A673 (cell line): ENCODE data around the gene ANXA5.

Experiments used
- CTCF ChIP-seq: fragments of 300-800, 200-600 bp; sonication (generic); conservative IDR thresholded peaks from 2 replicates; pipeline ENCODE4 v1.5.1; 2017; ENCODE audit warnings: low read depth, mild to moderate bottlenecking, antibody characterized with exemption, low read length, moderate library complexity, mixed read lengths
- EZH2 ChIP-seq: fragments of 200-600 bp; sonication (generic); IDR thresholded peaks from 2 replicates; pipeline ENCODE4 v1.6.1; 2017; ENCODE audit warnings: borderline replicate concordance, low read depth, mild to moderate bottlenecking, mixed read lengths, antibody characterized with exemption, low read length; ENCODE audit not compliant: poor library complexity, severe bottlenecking

DNA sequence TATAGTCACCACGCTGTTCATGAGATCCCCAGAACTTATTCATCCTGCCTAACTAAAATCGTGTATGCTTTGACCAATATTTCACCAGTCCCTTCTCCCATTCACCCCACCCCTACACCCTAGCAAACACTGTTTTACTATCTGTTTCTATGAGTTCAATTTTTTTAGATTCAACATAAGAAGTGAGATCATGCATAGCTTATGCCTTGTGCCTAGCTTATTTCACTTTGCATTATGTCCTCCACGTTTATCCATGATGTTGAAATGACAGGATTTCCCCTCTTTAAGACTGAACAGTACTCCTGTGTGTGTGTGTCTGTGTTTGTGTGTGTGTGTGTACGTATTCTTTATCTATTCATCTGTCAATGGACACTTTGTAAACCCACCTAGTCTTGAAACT, 16.8 kb downstream of the ANXA5 start:
- TF ChIP-seq EZH2, result no peak
- no peak for TF ChIP-seq CTCF
